ENCODE data around the gene ELOVL3.
"Not testable (repeated sequence)": the region's sequence is repeated elsewhere in the genome, so short reads cannot be mapped to it uniquely, and the experiment has no call there.

The ELOVL3 gene, protein sequence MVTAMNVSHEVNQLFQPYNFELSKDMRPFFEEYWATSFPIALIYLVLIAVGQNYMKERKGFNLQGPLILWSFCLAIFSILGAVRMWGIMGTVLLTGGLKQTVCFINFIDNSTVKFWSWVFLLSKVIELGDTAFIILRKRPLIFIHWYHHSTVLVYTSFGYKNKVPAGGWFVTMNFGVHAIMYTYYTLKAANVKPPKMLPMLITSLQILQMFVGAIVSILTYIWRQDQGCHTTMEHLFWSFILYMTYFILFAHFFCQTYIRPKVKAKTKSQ

DNA sequence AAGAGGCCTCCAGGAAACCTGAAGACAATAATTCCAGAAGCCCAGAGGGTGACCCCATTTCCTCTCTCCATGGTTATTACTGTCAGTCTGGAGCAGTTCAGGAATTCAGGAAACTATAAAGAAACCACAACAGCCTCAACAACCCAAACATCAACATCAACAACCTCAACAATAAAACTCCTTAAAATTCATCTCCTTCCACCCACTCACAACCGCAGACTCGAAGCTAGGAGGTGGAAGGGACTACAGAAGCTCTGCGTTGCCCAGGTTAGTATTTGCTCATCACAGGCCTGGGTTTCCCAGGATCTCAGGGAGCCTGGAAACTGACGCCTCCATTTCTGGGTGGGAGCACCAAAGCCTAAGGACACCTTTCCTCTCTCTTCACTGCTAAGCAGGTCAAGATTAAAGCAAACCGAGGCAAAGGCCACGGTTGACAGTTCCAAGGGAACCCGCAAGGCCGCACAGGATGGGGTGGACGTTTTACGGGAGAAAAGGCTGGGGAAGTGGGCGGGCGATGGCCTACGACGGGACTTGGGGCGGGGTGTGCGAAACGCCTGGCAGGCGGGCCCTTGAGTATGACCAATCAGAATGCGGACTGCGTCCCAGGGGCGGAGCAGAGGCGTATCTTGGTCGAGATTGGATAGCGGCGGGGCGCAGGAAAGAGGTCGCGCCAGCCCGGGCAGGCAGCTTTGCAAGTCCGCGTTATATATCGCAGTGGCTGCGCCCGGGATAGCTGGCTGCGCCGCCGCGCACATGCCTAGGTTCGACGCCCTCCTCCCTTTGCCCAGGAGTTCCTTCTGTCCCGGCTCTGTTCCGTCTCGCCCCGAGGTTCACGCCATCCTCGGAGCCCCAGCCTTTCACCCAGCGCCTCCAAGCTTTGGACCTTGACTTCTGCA lies at the start of gene ELOVL3:
Gene ELOVL3, plus strand, starts transcription at position 654 of the 896 bp plus-strand sequence. CDS start 250 bp downstream, outside the sequence.
- peak; percentile 89 for DNase-seq

DNA sequence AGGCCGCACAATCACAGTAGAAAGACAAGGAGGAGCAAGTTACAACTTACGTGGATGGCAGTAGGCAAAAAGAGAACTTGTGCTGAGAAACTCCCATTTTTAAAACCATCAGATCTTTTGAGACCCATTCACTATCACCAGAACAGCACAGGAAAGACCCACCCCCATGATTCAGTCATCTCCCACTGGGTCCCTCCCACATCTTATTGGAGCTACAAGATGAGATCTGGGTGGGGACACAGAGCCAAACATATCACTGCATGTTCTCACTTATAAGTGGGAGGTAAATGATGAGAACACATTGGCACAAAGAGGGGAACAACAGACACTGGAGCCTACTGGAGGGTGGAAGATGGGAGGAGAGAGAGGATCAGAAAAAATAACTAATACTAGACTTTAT lies 41.5 kb upstream of the ELOVL3 start:
- DNase-seq: no peak

DNA sequence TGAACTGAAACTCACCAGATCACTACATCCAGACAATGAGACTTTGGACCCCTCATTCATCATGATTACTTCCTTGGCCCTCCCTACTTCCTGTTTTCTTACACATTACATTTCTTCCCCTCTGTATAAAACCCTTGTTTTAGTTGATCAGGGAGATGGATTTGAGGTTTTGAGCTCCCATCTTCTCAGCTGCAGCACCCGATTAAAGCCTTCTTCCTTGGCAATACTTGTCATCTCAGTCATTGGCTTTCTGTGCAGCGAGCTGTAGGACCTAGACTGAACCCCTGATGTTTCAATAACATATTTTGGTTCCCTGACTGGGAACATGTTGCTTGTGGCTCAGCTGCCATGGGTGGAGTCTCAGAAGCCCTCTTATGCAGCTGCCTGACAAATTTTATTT lies 40.8 kb upstream of the ELOVL3 start:
- no peak for DNase-seq

DNA sequence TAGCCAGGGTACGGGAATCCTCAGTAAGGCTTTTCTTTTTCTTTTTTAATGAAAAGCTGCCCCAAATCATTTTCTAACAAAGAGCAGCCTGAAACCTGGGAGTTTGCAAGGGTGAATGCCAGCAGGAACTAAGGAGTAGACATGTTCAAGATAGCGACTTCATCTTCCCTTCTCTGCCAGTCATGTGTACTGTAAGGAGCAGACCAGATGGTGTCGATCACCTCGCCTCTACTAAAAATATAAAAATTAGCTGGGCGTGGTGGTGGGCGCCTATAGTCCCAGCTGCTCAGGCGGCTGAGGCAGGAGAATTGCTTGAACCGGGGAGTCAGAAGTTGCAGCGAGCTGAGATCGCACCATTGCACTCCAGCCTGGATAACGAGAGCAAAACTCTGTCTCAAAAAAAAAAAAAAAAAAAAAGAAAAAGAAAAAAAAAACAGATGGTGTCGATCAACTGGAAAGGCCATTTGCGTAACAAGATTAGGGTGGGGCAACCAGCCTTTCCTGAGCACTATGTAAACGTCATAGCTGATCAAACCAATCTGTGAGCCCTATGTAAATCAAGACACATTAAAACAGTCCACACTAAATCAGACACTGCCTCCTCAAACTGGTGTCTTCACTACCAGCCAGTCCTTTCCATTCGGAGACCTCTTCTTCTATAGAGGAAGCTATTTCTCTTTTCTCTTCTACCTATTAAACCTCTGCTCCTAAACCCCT lies 40.1 kb upstream of the ELOVL3 start:
- DNase-seq: no peak

DNA sequence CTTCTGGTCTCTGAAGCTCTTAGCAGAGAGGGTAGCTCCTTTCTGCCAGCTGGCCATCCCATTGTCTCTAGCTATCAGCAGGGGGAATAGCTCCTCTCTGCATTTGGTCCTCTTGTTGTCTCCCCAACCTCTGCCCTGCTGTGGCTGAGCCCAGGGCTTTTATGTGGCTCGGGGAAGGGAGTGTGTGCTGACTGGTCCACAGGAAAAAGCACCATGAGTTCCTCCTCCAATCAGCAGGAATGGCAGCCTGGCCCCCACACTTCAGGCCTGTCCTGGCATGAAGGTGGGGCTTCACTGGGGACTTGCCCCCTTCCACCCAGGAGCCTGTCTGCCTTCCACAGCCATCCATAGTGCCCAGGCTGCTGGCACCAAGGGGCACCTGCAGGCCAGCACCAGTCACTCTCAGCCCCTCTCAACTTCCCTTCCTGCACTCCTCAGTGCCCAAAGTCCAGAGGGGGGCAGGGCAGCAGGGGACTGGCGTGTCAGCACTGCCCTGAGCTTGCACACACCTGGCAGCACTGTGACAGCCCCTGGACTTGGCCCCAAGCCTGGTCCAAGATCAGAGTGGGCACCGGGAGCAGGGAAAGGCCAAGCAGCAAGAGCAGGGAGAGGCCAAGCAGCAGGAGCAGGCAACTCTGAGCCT lies 37.7 kb upstream of the ELOVL3 start:
- no peak for DNase-seq

DNA sequence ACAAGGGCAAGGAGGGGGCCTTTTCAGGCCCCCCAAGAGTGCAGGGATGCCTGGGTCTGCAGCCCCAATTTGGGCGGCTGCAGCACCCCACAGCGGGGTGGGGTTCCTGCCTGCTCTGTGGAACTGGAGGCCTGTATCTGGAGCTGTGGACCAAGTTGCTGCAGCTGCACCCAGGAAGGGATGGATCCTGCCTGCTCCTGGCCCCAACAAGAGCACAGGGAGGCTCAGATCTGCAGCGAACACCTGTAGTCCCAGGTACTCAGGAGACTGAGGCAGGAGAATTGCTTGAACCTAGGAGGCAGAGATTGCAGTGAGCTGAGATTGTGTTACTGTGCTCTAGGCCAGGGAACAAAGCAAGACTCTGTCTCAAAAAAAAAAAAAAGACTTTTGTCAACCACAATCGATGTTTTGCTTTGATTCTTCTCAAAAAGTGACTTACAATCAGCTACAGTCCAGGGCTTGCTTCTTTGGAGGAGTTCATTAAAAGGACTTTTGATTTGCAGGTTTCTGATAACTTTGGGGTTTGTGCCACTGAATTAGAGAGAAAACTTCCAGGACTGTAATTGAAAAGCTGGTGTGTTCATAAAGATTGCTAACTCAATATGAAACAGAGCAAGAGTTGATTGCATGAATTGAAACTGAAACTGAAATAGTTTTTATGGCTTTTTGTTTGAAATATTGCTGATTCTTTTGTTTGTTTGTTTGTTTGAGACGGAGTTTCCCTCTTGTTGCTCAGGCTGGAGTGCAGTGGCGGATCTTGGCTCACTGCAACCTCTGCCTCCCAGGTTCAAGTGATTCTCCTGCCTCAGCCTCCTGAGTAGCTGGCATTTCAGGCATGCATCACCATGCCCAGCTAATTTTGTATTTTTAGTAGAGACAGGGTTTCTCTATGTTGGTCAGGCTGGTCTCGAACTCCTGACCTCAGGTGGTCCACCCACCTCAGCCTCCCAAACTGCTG lies 36.9 kb upstream of the ELOVL3 start:
- DNase-seq: peak; percentile 9

DNA sequence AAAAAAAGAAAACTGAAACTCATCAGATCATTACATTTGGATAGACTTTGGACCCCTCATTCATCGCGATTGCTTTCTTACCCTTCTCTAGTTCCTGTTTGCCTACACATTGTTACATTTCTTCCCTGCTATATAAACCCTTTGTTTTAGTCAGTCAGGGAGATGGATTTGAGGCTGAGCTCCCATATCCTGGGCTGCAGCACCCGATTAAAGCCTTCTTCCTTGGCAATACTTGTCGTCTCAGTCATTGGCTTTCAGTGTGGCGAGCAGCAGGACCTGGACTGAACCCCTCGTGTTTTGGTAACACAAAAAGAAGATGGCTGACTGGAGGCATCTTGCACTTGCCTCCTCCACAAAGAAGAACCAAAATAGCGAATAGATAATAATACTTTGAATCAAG lies 34.1 kb upstream of the ELOVL3 start:
- DNase-seq: no peak

DNA sequence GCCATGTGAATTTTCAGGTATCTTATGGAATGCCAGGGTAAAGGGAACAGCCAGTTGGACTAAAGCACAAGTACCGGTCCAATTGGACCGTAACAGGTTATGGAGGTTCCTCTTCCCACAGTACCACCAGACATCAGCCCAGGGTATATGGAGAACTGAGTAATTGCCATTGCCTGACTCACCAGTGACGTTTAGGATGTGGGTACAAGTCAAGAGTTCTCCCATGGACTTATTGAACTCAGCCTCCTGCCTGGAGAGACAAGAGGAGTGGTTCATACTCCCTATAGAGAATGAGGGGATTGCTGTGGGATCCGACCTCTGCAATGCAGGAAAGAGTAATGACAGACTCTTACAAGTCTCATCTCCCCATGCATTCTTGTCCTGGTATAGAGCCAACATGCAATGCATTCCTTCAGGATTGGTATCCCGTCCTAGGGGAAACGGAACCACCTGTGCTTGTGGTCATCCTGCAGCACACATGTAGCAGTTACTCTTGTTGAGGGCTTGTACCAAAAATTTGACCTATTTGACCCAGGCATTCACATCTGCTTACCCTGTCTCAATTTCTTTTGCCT lies 30.7 kb upstream of the ELOVL3 start:
- DNase-seq: no peak

DNA sequence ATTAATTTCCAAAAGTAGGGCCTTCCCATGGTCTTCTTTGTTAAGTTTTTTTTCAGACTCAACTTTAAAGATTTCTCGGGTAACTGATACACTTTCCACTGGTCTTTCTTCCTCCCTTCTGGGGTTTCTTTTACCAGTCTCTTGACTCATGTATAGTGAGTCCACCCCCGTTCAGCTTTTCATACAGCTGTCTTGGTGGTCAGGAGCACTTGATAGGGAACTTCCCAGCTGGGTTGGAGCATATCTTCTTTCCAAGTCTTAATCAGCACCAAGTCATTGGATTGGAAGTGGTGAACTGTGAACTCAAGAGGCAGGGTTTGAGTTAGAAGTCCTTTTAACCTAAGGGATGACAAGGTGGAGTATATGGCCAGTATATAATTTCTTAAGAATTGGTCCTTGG lies 29.2 kb upstream of the ELOVL3 start:
- DNase-seq: peak; percentile 47

DNA sequence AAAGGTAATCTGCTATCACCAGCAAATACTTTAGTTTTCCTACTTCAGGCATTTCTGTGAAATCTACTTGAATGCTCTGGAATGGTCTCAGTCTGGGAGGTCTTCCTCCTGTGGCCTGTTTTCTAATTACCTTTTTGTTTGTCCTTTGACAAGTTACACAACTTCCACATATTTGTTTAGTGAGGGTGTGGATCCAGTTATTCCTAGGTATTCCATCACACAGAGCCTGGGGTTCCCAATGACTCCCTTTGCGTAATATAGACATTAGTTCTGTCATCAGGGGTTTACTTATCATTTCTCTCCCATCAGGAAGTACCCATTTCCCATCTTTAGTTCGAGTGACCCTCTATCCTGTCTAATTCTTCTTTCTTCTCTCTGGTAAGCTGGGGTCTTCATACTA lies 28.1 kb upstream of the ELOVL3 start:
- no peak for DNase-seq

DNA sequence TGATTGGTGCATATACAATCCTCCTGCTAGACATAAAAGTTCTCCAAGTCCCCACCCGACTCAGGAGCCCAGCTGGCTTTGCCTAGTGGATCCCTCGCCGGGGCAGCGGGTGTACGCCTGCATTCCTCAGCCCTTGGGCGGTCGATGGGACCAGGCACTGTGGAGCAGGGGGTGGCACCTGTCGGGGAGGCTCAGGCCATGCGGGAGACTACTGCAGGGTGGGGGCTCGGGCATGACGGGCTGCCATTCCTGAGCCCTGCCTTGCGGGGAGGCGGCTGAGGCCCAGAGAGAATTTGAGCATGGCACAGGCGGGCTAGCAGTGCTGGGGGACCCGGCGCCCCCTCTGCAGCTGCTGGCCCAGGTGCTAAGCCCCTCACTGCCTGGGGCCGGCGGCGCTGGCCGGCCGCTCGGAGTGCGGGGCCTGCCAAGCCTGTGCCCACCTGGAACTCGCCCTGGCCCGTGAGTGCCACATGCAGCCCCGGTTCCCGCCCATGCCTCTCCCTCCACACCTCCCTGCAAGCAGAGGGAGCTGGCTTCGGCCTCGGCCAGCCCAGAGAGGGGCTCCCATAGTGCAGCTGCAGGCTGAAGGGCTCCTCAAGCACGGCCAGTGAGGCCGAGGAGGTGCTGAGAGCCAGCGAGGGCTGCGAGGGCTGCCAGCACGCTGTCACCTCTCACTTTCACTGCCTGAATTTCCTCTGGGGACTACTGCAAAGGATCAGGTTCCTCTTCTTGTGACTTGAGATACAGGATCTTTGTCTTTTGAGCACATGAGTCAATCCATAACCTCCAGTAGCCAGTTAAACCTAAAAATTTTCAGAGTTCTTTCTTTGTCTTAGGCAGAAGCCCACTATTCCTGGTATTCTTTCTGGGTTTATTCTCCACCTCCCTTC lies 25.1 kb upstream of the ELOVL3 start:
- no peak for DNase-seq

DNA sequence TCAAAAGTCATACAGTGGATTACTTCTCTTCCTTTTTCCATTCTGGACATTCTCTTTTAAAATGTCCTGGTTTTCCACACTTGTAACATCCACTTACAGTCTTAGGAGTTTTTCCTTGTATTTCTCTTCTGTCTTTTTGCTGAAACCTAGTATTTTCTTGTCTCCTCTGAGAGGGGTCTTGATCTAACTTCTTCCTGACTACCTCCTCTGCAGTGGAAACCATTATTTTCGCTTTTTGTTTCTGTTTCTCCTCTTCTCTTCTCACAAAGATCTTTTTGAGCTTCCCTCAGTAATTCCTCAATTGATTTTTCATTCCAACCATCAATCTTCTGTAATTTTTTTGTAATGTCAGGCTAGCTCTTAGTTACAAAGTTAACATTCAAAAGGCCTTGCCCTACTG lies 23.7 kb upstream of the ELOVL3 start:
- DNase-seq: no peak

DNA sequence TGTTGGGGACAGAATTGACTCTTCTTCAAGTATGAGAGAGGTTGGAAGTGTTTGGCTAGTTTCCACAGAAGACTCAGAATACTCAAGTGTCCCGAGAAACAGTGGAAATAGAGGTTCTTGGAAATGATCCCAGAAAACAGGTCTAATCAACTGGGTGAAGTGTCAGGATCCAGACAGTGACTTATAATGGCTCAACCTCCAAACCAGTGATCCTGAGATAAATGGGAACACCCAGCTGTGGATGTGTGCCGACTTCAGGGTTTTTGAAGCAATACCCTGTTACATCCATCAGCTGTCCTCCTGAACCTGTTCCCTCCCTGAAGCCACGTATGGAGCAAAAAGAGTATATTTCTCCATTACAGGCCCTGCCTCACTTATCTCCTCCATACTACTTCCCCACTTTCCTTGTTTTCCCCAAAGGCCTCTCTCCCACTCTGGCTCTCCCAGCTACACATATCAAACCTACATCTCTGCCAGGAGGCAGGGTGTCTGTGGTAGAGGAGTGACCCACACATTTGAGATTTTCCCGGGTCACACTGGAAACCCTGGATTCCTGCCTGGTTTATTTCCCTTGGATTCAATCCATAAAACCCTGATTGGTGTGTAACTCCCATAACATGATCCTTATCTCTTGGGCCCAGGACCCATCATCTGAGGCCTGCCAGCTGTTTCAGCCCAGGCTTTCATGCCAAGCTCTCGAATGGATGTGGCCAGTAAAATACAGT lies 17.6 kb upstream of the ELOVL3 start:
- DNase-seq: no peak

DNA sequence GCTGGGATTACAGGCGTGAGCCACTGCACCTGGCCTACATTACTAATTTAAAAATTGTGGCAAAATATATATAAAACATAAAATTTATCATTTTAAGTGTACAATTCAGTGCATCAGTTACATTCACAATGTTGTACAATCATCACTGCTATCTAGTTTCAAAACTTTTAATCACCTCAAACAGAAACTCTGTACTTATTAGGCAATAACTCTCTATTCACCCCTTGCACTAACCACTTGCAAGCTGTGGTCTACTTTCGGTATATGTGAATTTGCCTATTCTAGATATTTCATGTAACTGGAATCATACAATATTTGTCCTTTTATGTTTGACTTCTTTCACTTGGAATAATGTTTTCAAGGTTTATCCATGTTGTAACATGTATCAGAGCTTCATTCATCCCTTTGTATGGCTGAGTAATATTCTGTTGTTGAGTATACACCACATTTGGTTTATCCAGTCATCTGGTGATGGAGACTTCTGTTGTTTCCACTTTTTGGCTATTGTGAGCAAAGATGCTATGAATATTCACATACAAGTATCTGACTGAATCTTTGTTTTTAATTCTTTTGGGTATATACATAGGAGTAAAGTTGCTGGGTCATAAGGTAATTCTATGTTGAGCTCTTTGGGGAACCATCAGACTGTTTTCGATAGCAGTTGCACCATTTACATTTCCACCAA lies 14.3 kb upstream of the ELOVL3 start:
- DNase-seq: no peak

DNA sequence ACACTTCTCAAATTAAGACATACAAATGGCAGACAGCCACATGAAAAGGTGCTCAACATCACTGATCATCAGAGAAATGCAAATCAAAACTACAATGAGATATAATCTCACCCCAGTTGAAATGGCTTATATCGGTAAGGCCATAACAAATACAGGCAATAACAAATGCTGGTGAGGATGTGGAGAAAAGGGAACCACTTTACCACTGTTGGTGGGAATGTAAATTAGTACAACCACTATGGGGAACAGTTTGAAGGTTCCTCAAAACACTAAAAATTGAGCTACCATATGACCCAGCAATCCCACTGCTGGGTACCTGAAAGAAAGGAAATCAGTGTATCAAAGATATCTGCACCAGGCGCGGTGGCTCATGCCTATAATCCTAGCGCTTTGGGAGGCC lies 12.5 kb upstream of the ELOVL3 start:
- DNase-seq: not testable (repeated sequence)

DNA sequence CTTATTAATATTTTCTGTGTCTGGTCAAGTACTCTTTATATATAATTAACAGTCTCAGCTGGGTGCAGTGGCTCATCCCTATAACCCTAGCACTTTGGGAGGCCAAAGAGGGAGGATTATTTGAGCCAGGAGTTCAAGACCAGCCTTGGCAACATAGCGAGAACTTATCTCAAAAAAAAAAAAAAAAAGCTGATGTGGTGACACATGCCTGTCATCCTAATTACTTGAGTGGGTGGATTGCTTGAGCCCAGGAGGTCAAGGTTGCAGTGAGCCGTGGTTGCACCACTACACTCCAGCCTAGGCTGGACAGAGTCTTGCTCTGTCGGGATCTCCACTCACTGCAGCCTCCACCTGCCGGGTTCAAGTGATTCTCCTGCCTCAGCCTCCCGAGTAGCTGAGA lies 6.7 kb upstream of the ELOVL3 start:
- DNase-seq: no peak

DNA sequence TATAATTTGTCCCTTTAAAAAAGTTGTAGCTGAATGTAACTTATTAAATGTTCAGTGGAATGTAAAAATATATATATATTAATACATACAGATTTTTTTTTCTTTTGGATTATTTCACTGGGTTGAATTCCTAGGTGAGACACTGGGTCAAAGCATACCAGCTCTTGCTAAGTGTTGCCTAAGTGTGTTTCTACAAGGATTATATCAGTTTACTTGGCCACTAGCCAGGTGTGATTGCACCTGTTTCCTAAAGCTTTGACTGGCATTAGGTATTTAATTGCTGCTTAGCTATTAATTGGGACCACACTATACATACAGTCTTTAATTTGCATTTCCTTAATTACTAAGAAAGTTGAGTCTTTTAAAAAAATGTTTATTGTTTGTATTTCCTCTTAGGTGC lies 5.5 kb upstream of the ELOVL3 start:
- DNase-seq: no peak

DNA sequence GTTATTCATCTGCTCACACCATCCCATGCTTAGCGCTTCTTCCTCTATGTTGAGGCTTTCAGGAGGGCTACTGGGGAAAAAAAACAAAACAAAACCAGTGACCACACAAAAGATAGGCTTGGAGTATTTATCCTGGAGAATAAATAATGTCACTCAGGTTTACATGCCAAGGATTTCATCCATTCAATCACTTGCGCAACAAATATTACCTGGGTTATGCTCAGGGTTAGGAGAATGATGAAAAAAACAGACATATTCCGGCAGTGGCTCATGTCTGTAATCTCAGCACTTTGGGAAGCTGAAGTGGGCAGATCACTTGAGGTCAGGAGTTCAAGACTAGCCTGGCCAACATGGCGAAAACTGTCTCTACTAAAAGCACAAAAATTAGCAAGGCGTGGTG lies 3.3 kb upstream of the ELOVL3 start:
- DNase-seq: no peak

DNA sequence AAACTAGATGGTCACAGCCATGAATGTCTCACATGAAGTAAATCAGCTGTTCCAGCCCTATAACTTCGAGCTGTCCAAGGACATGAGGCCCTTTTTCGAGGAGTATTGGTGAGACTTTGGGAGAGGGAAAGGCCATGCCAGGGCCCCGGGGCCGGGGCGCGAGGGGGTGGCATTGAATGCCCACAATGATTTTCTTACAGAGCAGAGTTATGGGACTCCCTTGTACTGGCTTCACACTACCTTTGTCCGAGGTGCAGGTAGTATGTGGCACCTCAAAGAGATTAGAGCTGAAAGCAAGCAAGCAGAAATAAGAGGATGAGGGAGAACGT lies 407 bp downstream of the ELOVL3 start:
- no peak for DNase-seq

Data from stimulated activated CD4-positive, alpha-beta T cell treated with anti-CD3 and anti-CD28 coated beads, Interleukin-1b, Interleukin-23, amount 100 ng/mL, for 48 hours (primary cell).